RWPE2 (cell line): ENCODE measurements around the gene PCDHGB2.

Source experiments
- ATAC-seq: fragments of 200-7000 bp; cut with Tn5 transposase; 3 replicates; pipeline ENCODE4 v1.9.1; 2021; ENCODE audit warnings: low read depth
- DNase-seq: peaks from one replicate; pipeline ENCODE4 v3.0.0-alpha.2; 2020; ENCODE audit warnings: low spot score
- H3K27ac ChIP-seq: fragments of 450-650 bp; 2 replicates; pipeline ENCODE4 v1.5.1; 2017; ENCODE audit warnings: mild to moderate bottlenecking; ENCODE audit not compliant: poor library complexity, severe bottlenecking
- H3K27me3 ChIP-seq: fragments of 250-450 bp; sonication (Bioruptor Pico); 2 replicates; pipeline ENCODE4 v1.5.1; 2021; ENCODE audit warnings: mild to moderate bottlenecking, moderate library complexity; ENCODE audit not compliant: insufficient read depth, poor library complexity, severe bottlenecking
- H3K36me3 ChIP-seq: fragments of 250-450 bp; sonication (Bioruptor Pico); 2 replicates; pipeline ENCODE4 v1.5.1; 2020; ENCODE audit warnings: low read depth, mild to moderate bottlenecking, moderate library complexity
- H3K4me1 ChIP-seq: fragments of 250-450 bp; sonication (Bioruptor Pico); 2 replicates; pipeline ENCODE4 v1.5.1; 2021; ENCODE audit warnings: mild to moderate bottlenecking, moderate library complexity; ENCODE audit not compliant: insufficient read depth, poor library complexity, severe bottlenecking
- H3K4me3 ChIP-seq: fragments of 250-450 bp; sonication (Bioruptor Pico); 2 replicates; pipeline ENCODE4 v1.5.1; 2021; ENCODE audit warnings: mild to moderate bottlenecking, moderate library complexity; ENCODE audit not compliant: severe bottlenecking
- H3K9me3 ChIP-seq: fragments of 250-450 bp; sonication (Bioruptor Pico); 2 replicates; pipeline ENCODE4 v1.5.1; 2021; ENCODE audit warnings: mild to moderate bottlenecking, moderate library complexity; ENCODE audit not compliant: severe bottlenecking
- TF ChIP-seq, protein P1 (sequence below): fragments of 450-650 bp; IDR thresholded peaks from one replicate; pipeline ENCODE4 v1.5.1; 2017; ENCODE audit warnings: mild to moderate bottlenecking, moderate library complexity; ENCODE audit not compliant: poor library complexity, severe bottlenecking

PCDHGB2 gene

DNA sequence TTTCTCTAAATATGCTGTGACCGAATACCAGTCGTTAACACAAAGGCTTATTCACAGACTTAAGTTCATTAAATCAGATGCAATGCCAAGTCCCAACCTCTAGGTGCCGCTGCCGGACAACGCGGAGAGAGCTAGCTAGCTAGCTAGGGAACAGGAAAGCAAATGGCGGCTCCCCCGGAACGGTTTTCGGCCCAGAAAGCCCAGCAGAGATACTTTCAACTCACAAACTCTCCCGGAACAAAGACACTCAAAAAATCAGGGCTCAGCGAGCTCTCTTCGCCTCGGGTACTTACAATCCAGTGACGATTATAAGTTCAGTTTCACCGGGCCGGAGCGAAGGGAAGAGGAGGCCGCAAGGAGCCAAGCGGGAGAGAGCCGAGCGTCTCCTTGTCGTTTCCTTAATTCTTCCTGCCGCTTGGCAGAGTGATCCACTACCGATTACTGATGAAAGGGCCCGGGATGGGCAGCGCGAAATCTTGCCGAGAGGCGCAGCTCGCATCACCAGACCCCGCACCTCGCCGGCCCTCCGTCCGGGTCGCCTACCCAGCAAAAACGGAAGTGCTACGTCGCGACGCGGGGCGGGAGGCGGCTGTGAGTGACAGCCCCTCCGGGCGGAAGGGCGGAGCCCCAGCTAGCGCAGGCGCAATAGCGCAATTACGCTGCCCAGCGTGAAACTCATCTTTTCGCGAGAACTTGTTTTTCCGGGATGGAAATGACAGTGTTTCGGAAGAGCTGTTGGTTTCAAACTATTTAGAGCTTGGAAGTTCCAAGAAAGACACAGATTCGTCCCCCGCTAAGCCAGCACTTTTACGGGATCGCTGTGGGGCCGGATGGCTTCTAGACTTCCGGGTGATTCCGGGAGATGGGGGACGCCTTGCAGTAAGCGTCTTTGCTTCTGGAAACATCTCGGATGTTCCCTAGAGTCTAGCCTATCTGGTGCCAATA, 39.3 kb upstream of the PCDHGB2 start, which contains the start of gene TAF7:
Gene TAF7, minus strand, starts transcription at position 560 of the 945 bp plus-strand sequence. CDS start 740 bp downstream, outside the sequence.
- ATAC-seq (peak; percentile 87), DNase-seq (peak; percentile 90)
- TF ChIP-seq, protein P1, sequence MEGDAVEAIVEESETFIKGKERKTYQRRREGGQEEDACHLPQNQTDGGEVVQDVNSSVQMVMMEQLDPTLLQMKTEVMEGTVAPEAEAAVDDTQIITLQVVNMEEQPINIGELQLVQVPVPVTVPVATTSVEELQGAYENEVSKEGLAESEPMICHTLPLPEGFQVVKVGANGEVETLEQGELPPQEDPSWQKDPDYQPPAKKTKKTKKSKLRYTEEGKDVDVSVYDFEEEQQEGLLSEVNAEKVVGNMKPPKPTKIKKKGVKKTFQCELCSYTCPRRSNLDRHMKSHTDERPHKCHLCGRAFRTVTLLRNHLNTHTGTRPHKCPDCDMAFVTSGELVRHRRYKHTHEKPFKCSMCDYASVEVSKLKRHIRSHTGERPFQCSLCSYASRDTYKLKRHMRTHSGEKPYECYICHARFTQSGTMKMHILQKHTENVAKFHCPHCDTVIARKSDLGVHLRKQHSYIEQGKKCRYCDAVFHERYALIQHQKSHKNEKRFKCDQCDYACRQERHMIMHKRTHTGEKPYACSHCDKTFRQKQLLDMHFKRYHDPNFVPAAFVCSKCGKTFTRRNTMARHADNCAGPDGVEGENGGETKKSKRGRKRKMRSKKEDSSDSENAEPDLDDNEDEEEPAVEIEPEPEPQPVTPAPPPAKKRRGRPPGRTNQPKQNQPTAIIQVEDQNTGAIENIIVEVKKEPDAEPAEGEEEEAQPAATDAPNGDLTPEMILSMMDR, result peak; percentile 98
- H3K27me3 ChIP-seq, result no peaks in the 10 kb centered on the region
- no peaks in the 10 kb centered on the region for H3K4me1 ChIP-seq
- peaks cover 36% of the 10 kb centered on the region for H3K9me3 ChIP-seq
- peak within 1 kb of the TSS; percentile 83 for H3K27ac ChIP-seq
- peak within 1 kb of the TSS; percentile 57 for H3K4me3 ChIP-seq
- H3K36me3 ChIP-seq, result peaks cover 24% of the 10 kb centered on the region

DNA sequence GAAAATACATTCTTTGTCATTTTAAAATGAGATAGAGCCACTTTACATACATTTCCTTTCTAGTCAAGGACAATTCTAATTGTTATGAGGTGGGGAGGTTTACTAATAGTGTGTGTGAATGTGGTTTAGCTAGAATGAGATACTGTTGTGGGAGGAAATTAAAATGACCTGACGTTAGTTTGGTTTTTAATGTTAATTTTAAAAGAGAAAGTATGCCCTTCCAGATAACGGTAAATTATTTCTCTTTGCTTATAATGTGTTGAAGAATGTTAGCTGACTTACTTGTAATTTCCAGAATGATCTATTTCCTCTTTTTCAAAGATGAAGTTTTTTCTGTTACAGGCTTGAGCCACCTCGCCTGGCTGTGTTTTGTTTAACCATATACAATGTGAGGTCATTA, 37.5 kb upstream of the PCDHGB2 start:
- Histone ChIP-seq H3K9me3 (peaks cover 26% of the 10 kb centered on the region), H3K4me3 (no peak overlapping the region), H3K4me1 (peaks cover 4% of the 10 kb centered on the region), H3K36me3 (peaks cover 24% of the 10 kb centered on the region), H3K27ac (no peak overlapping the region), H3K27me3 (no peaks in the 10 kb centered on the region)
- TF ChIP-seq, protein P1, result no peak
- DNase-seq, result no peak
- no peak for ATAC-seq

DNA sequence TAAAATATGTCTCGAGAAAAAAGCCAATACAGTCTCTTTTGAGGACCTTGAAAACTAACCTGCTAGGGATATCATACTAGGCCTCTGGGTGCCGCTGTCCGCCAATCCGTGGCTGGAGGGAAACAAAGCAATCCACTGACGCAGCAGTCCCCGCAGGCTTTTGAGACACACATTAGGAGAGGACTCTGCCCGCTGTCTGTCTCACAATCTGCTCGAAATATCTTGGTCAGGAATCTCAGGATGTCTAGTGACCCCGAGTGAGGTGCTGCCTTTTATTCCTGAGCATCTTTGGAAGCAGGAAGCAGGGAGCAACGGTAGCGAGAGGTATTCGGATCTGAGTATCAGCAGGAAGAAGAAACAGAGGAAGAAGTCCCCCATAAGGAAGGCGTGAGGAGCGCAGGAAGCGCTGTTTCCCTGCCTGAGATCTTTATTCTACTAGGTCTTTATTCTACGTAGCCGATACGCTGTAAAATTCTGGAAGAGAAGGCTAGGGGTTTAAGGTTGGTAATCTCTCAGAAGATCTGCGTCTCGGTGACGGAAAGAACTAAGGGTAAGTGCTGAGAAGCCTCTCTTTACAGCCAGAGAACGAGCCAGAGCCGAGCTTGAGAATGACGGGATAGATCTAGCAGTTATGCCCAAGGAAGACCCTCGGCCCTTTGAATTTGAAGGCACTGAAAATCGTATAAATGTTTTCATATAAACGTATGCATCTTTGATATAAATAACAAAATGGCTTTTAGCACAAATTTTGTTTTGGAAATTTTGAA, 33.5 kb upstream of the PCDHGB2 start:
- H3K27ac ChIP-seq, result no peak overlapping the region
- peak; percentile 86 for ATAC-seq

DNA sequence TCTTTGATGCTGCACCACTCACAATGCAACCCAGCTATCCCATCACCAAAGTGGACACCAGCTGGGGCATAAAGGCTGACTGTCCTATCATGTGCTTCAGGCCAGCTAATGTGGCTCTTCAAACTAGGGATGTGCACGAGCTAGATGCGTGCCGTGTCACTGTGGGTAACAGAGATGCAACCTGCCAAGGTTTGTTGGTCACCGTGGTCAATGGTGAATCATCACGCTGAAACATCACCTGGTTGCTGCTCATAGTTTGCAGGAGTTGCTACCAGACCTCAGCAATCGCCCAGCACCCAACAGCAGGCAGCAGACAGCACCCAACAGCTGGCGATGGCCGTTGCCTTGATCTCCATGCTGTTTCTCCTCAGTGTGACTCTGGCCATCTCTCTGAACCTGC, 31.6 kb upstream of the PCDHGB2 start:
- TF ChIP-seq, protein P1, result no peak
- DNase-seq (no peak), ATAC-seq (no peak)
- H3K9me3 ChIP-seq, result peaks cover 2% of the 10 kb centered on the region
- H3K36me3 ChIP-seq, result no peaks in the 10 kb centered on the region
- peaks cover 4% of the 10 kb centered on the region for H3K4me1 ChIP-seq
- H3K27me3 ChIP-seq, result peaks cover 40% of the 10 kb centered on the region
- H3K4me3 ChIP-seq, result no peak overlapping the region
- H3K27ac ChIP-seq, result no peak overlapping the region

More for the DNA sequence above, 33.5 kb upstream of the PCDHGB2 start:
- H3K36me3 ChIP-seq, result no peaks in the 10 kb centered on the region
- H3K4me1 ChIP-seq, result peaks cover 4% of the 10 kb centered on the region
- no peak for DNase-seq
- H3K4me3 ChIP-seq, result peak overlapping the region; percentile 9
- H3K27me3 ChIP-seq, result peaks cover 24% of the 10 kb centered on the region
- H3K9me3 ChIP-seq, result no peaks in the 10 kb centered on the region
- TF ChIP-seq, protein P1, result peak; percentile 72
